Measurements from ENCODE around the gene LRRTM2. TPM values are rescaled to one million over a fixed set of nuclear protein-coding genes. Genes with fewer than 3 reads are reported as not detected.

Gene LRRTM2
- polyA plus RNA-seq, 2 of the 4 experiments (the other 2 are of a cell fraction): not detected

GRCh38 chr5:138874241-138874640 is 894 bp downstream of the LRRTM2 start:
- no peak overlapping the region for H3K27ac ChIP-seq
- H3K4me2 ChIP-seq: no peak overlapping the region
- ATAC-seq (no peak), DNase-seq (ENCODE audit: low read depth in 1 of 2, low spot score in 1 of 2) (no peak), FAIRE-seq (no peak)
- ChIA-PET POLR2A (no interaction called here), CTCF (interaction anchor here (1.0 to 1.4 kb wide), 6 partner anchors 10 to 34 kb away, joined by 3 to 4 read pairs (median 3); no protein-coding TSS in a partner anchor)
- H3K9me3 ChIP-seq: no peaks in the 10 kb centered on the region
- TF ChIP-seq FOSB (CRISPR knock-in tag; IDR thresholded peaks at IDR 0.05): no peak
- WGBS (ENCODE audit: missing lambda C conversion rate): 86% methylated on average over 6 of the region's 6 CpGs
- no peak overlapping the region for H3K4me3 ChIP-seq
- peaks cover 26% of the 10 kb centered on the region for H3K4me1 ChIP-seq

DNA sequence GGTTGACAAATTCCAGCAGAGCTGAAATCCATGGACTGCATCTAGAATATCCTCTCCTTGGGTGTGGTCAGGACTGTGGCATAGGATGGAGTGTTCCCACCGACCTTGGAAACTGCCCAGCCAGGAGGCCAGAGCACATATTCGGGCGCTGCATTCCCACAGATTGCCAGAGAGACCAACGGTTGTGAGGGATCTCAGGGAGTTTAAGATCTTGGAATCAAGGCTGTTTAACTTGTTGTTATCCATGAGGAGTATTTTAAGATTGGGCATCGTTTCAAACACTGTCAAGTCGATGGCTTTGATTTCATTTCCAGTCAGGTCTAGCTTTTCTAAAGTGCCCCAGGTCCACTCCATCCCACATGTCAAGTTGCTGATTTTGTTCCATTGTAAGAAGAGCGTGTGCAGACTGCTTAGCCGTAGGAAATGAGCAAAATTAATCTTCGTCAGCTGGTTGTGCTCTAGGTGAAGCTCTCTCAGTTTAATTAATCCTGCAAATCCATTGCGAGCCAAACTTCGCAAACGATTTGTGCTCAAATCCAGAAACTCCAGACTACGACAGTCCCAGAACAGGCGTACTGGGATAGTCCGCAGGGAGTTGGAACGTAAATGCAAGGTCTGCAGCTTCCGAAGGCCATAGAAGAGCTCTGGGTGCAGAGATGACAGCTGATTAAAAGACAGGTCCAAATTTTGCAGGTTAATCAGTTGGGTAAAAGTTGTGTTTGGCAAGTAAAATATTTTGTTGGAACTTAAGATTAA is 1.5 kb downstream of the LRRTM2 start:
- DNase-seq (ENCODE audit: low read depth in 1 of 2, low spot score in 1 of 2) (no peak), ATAC-seq (no peak), FAIRE-seq (no peak)
- no peak for TF ChIP-seq ZFP36 (IDR thresholded peaks at IDR 0.05; ENCODE audit: borderline replicate concordance, partially characterized antibody)
- no peak for TF ChIP-seq CHD4 (IDR thresholded peaks at IDR 0.05; ENCODE audit: borderline replicate concordance)
- no peak for TF ChIP-seq HDAC2 (IDR thresholded peaks at IDR 0.05)
- TF ChIP-seq HES2 (IDR thresholded peaks at IDR 0.05): no peak
- CTCF ChIA-PET: interaction anchor here (0.6 to 1.4 kb wide), 8 partner anchors 10 to 49 kb away, joined by 3 to 4 read pairs (median 3); no protein-coding TSS in a partner anchor
- H3K9me3 ChIP-seq: no peaks in the 10 kb centered on the region
- no peak overlapping the region for H3K4me3 ChIP-seq
- no peak overlapping the region for H3K4me2 ChIP-seq
- 90% methylated on average over 17 of the region's 17 CpGs for WGBS (ENCODE audit: missing lambda C conversion rate)
- POLR2A ChIA-PET: no interaction called here
- H3K4me1 ChIP-seq: peaks cover 32% of the 10 kb centered on the region
- H3K27ac ChIP-seq: no peak overlapping the region

DNA sequence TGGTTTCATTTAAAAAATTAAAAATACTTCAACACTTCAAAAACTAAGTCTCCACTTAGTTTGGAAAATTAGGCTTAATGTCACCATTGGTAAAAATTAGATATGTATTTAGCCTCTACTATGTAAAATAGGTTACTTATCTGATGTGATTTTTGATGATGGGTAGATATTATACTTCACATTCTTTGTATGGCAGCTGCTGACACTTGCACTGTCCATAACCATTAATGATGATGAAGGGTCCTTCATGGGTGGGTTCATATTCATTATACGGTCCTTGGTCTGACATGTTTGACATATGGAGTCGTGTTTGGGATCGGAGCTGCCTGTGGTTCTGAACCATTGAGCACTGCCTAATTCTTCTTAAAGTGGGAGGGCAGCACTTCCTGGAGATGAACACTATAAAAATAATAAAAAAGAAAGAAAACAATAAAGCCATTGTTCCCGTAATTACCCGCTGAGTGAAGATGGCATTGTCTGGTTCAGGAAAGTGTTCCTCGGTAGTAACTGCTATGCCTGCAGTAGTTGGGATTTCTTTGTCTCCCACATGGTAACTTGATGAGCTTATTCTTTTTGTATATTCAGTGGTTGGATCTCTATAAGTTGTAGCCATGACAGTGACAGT is 2.2 kb downstream of the LRRTM2 start:
- ATAC-seq (no peak), DNase-seq (ENCODE audit: low read depth in 1 of 2, low spot score in 1 of 2) (no peak), FAIRE-seq (no peak)
- Histone ChIP-seq H3K27ac (no peak overlapping the region), H3K9me3 (no peaks in the 10 kb centered on the region), H3K4me1 (peaks cover 36% of the 10 kb centered on the region), H3K4me2 (no peak overlapping the region), H3K4me3 (no peak overlapping the region)
- POLR2A ChIA-PET: no interaction called here
- WGBS (ENCODE audit: missing lambda C conversion rate): 92% methylated on average over 6 of the region's 6 CpGs
- CTCF ChIA-PET: interaction anchor here (0.6 to 1.3 kb wide), 4 partner anchors 9 to 48 kb away, joined by 3 read pairs; no protein-coding TSS in a partner anchor
- TF ChIP-seq CHD2 (IDR thresholded peaks at IDR 0.05; ENCODE audit: low read length, partially characterized antibody) (no peak), MAZ (IDR thresholded peaks at IDR 0.05; ENCODE audit: borderline replicate concordance, low read depth, low read length) (no peak), HES2 (IDR thresholded peaks at IDR 0.05) (no peak), TFCP2L1 (CRISPR knock-in tag; IDR thresholded peaks at IDR 0.05) (no peak)
- TF ChIP-seq, protein P1, sequence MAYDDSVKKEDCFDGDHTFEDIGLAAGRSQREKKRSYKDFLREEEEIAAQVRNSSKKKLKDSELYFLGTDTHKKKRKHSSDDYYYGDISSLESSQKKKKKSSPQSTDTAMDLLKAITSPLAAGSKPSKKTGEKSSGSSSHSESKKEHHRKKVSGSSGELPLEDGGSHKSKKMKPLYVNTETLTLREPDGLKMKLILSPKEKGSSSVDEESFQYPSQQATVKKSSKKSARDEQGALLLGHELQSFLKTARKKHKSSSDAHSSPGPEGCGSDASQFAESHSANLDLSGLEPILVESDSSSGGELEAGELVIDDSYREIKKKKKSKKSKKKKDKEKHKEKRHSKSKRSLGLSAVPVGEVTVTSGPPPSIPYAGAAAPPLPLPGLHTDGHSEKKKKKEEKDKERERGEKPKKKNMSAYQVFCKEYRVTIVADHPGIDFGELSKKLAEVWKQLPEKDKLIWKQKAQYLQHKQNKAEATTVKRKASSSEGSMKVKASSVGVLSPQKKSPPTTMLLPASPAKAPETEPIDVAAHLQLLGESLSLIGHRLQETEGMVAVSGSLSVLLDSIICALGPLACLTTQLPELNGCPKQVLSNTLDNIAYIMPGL (CRISPR knock-in tag; IDR thresholded peaks at IDR 0.05; ENCODE audit: borderline replicate concordance): no peak

GRCh38 chr5:138870611-138871010 is 4.5 kb downstream of the LRRTM2 start:
- Histone ChIP-seq H3K9me3 (no peaks in the 10 kb centered on the region), H3K4me2 (peak overlapping the region; percentile 47), H3K4me1 (peaks cover 36% of the 10 kb centered on the region), H3K4me3 (no peak overlapping the region), H3K27ac (peak overlapping the region in 1 of 2 experiments; percentile 38; a peak in 2 of 6 replicates)
- 58% methylated on average over 3 of the region's 3 CpGs for WGBS (ENCODE audit: missing lambda C conversion rate)
- ChIA-PET POLR2A (no interaction called here), CTCF (interaction anchor here (1.4 kb wide), 1 partner anchor 46 kb away, joined by 3 read pairs; no protein-coding TSS in a partner anchor)
- no peak for FAIRE-seq
- peak in 1 of 2 experiments; percentile 48; a peak in 3 of 6 replicates for ATAC-seq
- no peak for DNase-seq (ENCODE audit: low read depth in 1 of 2, low spot score in 1 of 2)
- TF ChIP-seq, protein P1 (CRISPR knock-in tag; IDR thresholded peaks at IDR 0.05; ENCODE audit: borderline replicate concordance): no peak
- no peak for TF ChIP-seq ELK1 (IDR thresholded peaks at IDR 0.05; ENCODE audit: low read depth, low read length)
- TF ChIP-seq, protein P2, sequence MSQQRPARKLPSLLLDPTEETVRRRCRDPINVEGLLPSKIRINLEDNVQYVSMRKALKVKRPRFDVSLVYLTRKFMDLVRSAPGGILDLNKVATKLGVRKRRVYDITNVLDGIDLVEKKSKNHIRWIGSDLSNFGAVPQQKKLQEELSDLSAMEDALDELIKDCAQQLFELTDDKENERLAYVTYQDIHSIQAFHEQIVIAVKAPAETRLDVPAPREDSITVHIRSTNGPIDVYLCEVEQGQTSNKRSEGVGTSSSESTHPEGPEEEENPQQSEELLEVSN (IDR thresholded peaks at IDR 0.05; ENCODE audit: borderline replicate concordance, low read depth): no peak
- TF ChIP-seq SMC3 (IDR thresholded peaks at IDR 0.05): no peak
- TF ChIP-seq POLR2AphosphoS2 (conservative IDR thresholded peaks at IDR 0.05; ENCODE audit: low read length): no peak
- no peak for TF ChIP-seq USF2 (IDR thresholded peaks at IDR 0.05)
- no peak for TF ChIP-seq SREBF2 (IDR thresholded peaks at IDR 0.05)
- TF ChIP-seq JUN (IDR thresholded peaks at IDR 0.05): no peak
- TF ChIP-seq EP300 (IDR thresholded peaks at IDR 0.05): no peak
- TF ChIP-seq, protein P3, sequence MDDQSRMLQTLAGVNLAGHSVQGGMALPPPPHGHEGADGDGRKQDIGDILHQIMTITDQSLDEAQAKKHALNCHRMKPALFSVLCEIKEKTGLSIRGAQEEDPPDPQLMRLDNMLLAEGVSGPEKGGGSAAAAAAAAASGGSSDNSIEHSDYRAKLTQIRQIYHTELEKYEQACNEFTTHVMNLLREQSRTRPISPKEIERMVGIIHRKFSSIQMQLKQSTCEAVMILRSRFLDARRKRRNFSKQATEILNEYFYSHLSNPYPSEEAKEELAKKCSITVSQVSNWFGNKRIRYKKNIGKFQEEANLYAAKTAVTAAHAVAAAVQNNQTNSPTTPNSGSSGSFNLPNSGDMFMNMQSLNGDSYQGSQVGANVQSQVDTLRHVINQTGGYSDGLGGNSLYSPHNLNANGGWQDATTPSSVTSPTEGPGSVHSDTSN (IDR thresholded peaks at IDR 0.05): no peak
- TF ChIP-seq CBX8 (IDR thresholded peaks at IDR 0.05): no peak
